OCI-LY7 (cell line): ENCODE results near the gene TTC28. TPM values are rescaled to one million over a fixed set of nuclear protein-coding genes. Genes with fewer than 3 reads are reported as not detected.

Source experiments
- BruUV-seq: library from RNA; stranded (reverse); fragments of 400-500 nt; replicated peaks from 2 replicates; lab custom pipeline; 2021; lab: Mats Ljungman, UMichigan
- CTCF ChIA-PET: fragments of 300-600 bp; sonication (Branson Sonifier 250); formaldehyde crosslinking; loops from one replicate; lab custom pipeline; 2022; ENCODE audit warnings: antibody characterized with exemption; ENCODE audit not compliant: unreplicated experiment; lab: Charles Lee
- POLR2A ChIA-PET: fragments of 300-600 bp; sonication (Branson Sonifier 250); formaldehyde crosslinking; loops from one replicate; lab custom pipeline; 2022; ENCODE audit warnings: antibody characterized with exemption; lab: Charles Lee
- DNase-seq: peaks from one replicate; pipeline ENCODE4 v3.0.0-alpha.2; 2015; ENCODE audit warnings: low spot score
- H2AFZ ChIP-seq: fragments of 200-600 bp; sonication (generic), shearing (Covaris generic); 2 replicates; pipeline ENCODE4 v1.6.1; 2014; ENCODE audit warnings: mild to moderate bottlenecking, antibody characterized with exemption, low read length, moderate library complexity
- H3K27ac ChIP-seq: fragments of 200-600 bp; sonication (generic); 2 replicates; pipeline ENCODE4 v1.5.1; 2014; ENCODE audit warnings: mixed run types, low read depth, mild to moderate bottlenecking, moderate library complexity, low read length, inconsistent platforms; ENCODE audit not compliant: poor library complexity, severe bottlenecking
- H3K36me3 ChIP-seq: fragments of 200-600 bp; sonication (generic); 2 replicates; pipeline ENCODE4 v1.6.1; 2014; ENCODE audit warnings: mild to moderate bottlenecking, antibody characterized with exemption, low read length, moderate library complexity, mixed read lengths; ENCODE audit not compliant: insufficient read depth
- H3K4me1 ChIP-seq: fragments of 200-600 bp; sonication (generic); 2 replicates; pipeline ENCODE4 v1.5.1; 2014; ENCODE audit warnings: mild to moderate bottlenecking, low read length; ENCODE audit not compliant: insufficient read depth, poor library complexity, severe bottlenecking
- H3K4me2 ChIP-seq: fragments of 200-600 bp; sonication (generic); 2 replicates; pipeline ENCODE4 v1.6.1; 2014; ENCODE audit warnings: mild to moderate bottlenecking, low read length
- H3K4me3 ChIP-seq: fragments of 200-600 bp; sonication (generic); 2 replicates; pipeline ENCODE4 v1.5.1; 2014; ENCODE audit warnings: mild to moderate bottlenecking, low read depth, low read length; ENCODE audit not compliant: poor library complexity, severe bottlenecking
- H3K79me2 ChIP-seq: fragments of 200-600 bp; sonication (generic); 2 replicates; pipeline ENCODE4 v1.6.1; 2016; ENCODE audit warnings: low read depth, mild to moderate bottlenecking, low read length, moderate library complexity, mixed read lengths; ENCODE audit not compliant: insufficient read depth
- H3K9me2 ChIP-seq: fragments of 200-600 bp; sonication (generic); 2 replicates; pipeline ENCODE4 v1.6.1; 2016; ENCODE audit warnings: mild to moderate bottlenecking, low read length, mixed read lengths; ENCODE audit not compliant: insufficient read depth
- H3K9me3 ChIP-seq: fragments of 200-600 bp; sonication (generic); 2 replicates; pipeline ENCODE4 v1.6.1; 2014; ENCODE audit warnings: mild to moderate bottlenecking, mixed run types, low read length, mixed read lengths
- H4K20me1 ChIP-seq: fragments of 200-600 bp; sonication (generic); 2 replicates; pipeline ENCODE4 v1.6.1; 2014; ENCODE audit warnings: mild to moderate bottlenecking, antibody characterized with exemption, low read length, moderate library complexity, mixed read lengths; ENCODE audit not compliant: insufficient read depth
- EZH2phosphoT487 ChIP-seq: fragments of 200-600 bp; sonication (generic); IDR thresholded peaks from 2 replicates; pipeline ENCODE4 v1.6.1; 2018; ENCODE audit warnings: low read depth, borderline replicate concordance, mild to moderate bottlenecking, mixed run types, antibody characterized with exemption, low read length, moderate library complexity, mixed read lengths
- intact Hi-C: fragments of 100-400 bp; cut with micrococcal nuclease; formaldehyde crosslinking; loops from one replicate; pipeline ENCODE4 v1.10.0; 2022; ENCODE audit not compliant: unreplicated experiment
- total RNA-seq, 2 experiments: library from RNA; depleted of rRNA in 1 of 2; stranded (reverse); fragments of >200 nt in 1 of 2; shearing (Covaris generic) in 1 of 2; gene quantifications; 2 replicates each; pipeline ENCODE4 v1.2.3, GENCODE V29; 2014 to 2022
- TF ChIP-seq, protein P1 (sequence below): fragments of 200-600 bp; sonication (generic); conservative IDR thresholded peaks from 2 replicates; pipeline ENCODE4 v1.5.1; 2014; ENCODE audit warnings: mild to moderate bottlenecking, antibody characterized with exemption, low read length, moderate library complexity, mixed read lengths

TTC28 gene
- total RNA-seq, 2 experiments from 2014 or later: under 0.01 to 0.55 TPM

DNA sequence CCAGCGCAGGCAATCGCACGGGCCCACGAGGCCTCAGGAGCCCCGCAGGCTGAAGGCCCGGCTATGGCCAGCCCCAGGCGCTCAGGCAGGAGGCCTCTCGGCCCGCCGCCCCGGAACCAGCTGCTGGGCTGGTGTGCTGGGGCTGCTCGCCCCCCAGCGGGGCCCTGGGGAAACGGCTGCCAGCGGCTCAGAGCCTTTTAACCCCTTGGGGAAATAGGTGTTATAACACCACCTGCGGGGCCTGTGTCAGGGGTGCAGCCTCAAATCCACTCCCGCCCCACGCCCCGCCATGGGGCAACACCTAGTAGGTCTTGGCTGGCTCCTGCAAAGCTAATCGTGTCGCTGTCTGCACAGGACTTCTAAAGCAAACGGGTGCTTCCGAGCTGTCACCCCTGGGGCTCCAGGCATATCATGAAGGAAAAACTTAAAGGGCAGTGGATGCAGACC lies 237.4 kb downstream of the TTC28 start:
- H3K36me3 ChIP-seq: no peaks in the 10 kb centered on the region
- TF ChIP-seq, protein P1, sequence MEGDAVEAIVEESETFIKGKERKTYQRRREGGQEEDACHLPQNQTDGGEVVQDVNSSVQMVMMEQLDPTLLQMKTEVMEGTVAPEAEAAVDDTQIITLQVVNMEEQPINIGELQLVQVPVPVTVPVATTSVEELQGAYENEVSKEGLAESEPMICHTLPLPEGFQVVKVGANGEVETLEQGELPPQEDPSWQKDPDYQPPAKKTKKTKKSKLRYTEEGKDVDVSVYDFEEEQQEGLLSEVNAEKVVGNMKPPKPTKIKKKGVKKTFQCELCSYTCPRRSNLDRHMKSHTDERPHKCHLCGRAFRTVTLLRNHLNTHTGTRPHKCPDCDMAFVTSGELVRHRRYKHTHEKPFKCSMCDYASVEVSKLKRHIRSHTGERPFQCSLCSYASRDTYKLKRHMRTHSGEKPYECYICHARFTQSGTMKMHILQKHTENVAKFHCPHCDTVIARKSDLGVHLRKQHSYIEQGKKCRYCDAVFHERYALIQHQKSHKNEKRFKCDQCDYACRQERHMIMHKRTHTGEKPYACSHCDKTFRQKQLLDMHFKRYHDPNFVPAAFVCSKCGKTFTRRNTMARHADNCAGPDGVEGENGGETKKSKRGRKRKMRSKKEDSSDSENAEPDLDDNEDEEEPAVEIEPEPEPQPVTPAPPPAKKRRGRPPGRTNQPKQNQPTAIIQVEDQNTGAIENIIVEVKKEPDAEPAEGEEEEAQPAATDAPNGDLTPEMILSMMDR: peak; percentile 76
- TF ChIP-seq EZH2phosphoT487: no peak
- CTCF ChIA-PET: no interaction called here
- no peaks in the 10 kb centered on the region; the same call in 1 of the 2 replicates for H4K20me1 ChIP-seq
- no peaks in the 10 kb centered on the region for H3K9me2 ChIP-seq
- no peak overlapping the region for H2AFZ ChIP-seq
- no TSS peak for BruUV-seq
- H3K4me1 ChIP-seq: no peaks in the 10 kb centered on the region
- peak overlapping the region; percentile 37 for H3K4me2 ChIP-seq
- POLR2A ChIA-PET: no interaction called here
- H3K9me3 ChIP-seq: no peaks in the 10 kb centered on the region
- no peak overlapping the region for H3K27ac ChIP-seq
- H3K79me2 ChIP-seq: no peaks in the 10 kb centered on the region
- no peak overlapping the region for H3K4me3 ChIP-seq
- peak; percentile 63 for DNase-seq
- intact Hi-C loops: loop anchor here (5.0 kb wide), 1 partner anchor 420 kb away; no protein-coding TSS in a partner anchor

DNA sequence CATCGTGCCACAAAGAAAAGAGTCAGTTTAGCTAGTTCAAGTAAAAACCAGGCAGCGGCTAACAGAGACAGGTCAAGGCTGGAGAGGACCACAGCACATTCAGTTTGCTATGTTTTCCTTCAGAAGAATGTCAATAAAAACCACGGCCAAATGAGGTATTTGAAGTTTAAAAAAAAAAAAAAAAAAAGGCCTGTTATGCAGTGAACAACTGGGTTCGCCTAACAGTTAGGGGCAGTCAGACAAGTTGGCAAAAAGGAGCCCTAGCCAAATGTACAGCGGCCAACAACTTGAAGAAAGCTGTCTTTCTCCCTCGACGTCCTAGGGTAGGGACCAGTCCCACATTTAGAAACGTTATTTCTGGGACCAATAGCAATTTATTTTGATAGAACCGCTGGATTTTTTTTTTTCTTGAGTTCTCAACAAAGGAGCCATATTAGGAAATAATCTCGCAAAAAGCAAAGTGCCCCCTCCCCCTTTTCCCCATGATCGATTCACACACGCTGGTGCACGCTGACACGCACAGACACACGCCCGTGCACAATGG lies 237.8 kb downstream of the TTC28 start:
- TF ChIP-seq, protein P1: no peak
- no peak for TF ChIP-seq EZH2phosphoT487
- Histone ChIP-seq H3K4me3 (no peak overlapping the region), H3K9me3 (no peaks in the 10 kb centered on the region), H3K4me2 (peak overlapping the region; percentile 37), H3K79me2 (no peaks in the 10 kb centered on the region), H3K36me3 (no peaks in the 10 kb centered on the region), H2AFZ (no peak overlapping the region), H3K27ac (no peak overlapping the region), H4K20me1 (no peaks in the 10 kb centered on the region; the same call in 1 of the 2 replicates), H3K4me1 (no peaks in the 10 kb centered on the region), H3K9me2 (no peaks in the 10 kb centered on the region)
- POLR2A ChIA-PET: interaction anchor here (0.7 kb wide), 1 partner anchor 269 kb away, joined by 5 read pairs; no protein-coding TSS in a partner anchor
- DNase-seq: no peak
- intact Hi-C loops: loop anchor here (5.0 kb wide), 1 partner anchor 419 kb away; no protein-coding TSS in a partner anchor
- CTCF ChIA-PET: no interaction called here
- no TSS peak for BruUV-seq
